NOMO-1 (cell line): ENCODE measurements around the gene GPR158.
A peak's percentile ranks its signal among the peaks of the same experiment; 100 is the strongest.
"Not testable (repeated sequence)": the region's sequence is repeated elsewhere in the genome, so short reads cannot be mapped to it uniquely, and the experiment has no call there.

Experiments
- DNase-seq, 2 experiments: peaks; one replicate each; lab custom pipeline; 2025; ENCODE audit not compliant: unreplicated experiment in 2 of 2; lab: John Stamatoyannopoulos, UW

Gene GPR158, protein sequence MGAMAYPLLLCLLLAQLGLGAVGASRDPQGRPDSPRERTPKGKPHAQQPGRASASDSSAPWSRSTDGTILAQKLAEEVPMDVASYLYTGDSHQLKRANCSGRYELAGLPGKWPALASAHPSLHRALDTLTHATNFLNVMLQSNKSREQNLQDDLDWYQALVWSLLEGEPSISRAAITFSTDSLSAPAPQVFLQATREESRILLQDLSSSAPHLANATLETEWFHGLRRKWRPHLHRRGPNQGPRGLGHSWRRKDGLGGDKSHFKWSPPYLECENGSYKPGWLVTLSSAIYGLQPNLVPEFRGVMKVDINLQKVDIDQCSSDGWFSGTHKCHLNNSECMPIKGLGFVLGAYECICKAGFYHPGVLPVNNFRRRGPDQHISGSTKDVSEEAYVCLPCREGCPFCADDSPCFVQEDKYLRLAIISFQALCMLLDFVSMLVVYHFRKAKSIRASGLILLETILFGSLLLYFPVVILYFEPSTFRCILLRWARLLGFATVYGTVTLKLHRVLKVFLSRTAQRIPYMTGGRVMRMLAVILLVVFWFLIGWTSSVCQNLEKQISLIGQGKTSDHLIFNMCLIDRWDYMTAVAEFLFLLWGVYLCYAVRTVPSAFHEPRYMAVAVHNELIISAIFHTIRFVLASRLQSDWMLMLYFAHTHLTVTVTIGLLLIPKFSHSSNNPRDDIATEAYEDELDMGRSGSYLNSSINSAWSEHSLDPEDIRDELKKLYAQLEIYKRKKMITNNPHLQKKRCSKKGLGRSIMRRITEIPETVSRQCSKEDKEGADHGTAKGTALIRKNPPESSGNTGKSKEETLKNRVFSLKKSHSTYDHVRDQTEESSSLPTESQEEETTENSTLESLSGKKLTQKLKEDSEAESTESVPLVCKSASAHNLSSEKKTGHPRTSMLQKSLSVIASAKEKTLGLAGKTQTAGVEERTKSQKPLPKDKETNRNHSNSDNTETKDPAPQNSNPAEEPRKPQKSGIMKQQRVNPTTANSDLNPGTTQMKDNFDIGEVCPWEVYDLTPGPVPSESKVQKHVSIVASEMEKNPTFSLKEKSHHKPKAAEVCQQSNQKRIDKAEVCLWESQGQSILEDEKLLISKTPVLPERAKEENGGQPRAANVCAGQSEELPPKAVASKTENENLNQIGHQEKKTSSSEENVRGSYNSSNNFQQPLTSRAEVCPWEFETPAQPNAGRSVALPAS (N-terminal part only)

GRCh38 chr10:25174461-25175230, at the start of gene GPR158:
Gene GPR158 (plus strand): TSS chr10:25175001. CDS start chr10:25175421, 420 bp downstream.
- peak; percentile 55 to 81 for DNase-seq

GRCh38 chr10:25125201-25125611, 49.6 kb upstream of the GPR158 start:
- DNase-seq = no peak

GRCh38 chr10:25129592-25129991, 45.2 kb upstream of the GPR158 start:
- DNase-seq = no peak

DNA sequence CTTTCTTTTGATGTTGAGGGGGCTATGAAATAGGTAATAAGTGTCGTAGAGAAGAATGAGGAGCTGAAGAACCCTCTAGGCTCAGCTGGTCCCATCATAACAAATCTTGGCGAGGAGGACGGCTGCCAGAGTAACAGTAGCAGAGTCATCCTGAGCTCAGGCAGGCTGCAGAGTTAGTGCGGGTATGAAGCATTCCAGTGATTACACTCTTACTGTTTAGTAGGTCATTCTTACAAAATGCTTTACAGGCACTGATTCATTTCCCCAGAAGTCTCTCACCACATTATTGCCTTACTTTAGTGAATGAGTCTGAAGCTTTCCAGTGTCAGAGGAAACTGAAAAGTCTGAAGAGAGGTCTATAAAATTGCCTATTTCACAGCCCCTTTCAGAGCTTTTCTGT, 43.9 kb upstream of the GPR158 start:
- DNase-seq = no peak

DNA sequence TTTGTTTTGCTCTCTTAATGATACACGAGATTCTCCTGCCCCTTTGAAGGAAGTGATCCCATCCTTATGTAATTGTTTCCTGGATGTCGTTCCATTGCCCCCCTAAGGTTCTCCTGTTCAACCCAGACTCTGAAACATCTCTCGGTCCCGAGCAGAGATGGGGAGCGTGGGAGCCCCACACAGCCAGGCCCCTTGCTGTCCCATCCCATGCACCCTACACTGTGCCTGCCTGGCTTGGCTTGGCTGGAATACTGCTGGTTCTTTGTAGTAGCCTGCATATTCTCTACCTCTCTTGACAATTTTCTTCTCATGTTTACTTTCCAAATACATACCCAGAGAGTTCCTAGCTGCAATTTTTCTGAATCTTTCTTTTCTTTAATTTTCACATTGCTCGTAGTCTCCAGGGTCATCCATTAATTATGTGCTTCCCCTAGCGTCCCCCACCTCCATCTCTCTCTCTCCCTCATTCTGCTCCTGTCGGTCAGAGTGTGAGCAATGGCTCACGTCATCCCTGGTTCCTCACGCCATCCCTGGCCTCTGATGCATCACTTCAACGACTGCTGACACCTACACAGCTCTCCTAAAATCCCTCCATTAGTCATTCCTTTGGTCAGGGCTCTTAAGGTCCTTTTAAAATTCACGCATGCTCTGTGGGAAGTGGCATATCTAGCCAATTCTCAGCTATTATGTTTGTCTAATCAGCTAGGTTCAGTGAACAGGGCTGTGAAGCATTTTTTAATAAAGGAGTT, 32.5 kb upstream of the GPR158 start:
- DNase-seq = no peak

DNA sequence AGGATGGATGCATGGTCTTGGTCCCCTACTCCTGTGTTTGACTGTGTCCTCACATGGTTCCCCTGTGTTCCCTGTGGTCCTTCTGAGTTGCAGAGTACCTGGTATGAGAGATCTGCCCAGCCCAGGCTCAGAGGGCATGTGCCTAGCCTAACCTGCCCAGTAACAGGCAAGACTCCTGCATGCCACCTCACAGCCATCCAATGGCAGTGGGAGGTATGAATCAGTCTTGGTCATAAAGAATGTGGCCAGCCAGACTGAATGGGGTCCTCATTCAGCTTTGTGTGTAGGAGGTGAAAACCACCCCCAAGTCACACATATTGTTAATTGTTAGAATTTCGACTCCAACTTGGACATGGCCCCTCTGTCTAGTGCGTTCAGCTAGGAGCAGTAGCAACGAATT, 17.2 kb upstream of the GPR158 start:
- DNase-seq = no peak

DNA sequence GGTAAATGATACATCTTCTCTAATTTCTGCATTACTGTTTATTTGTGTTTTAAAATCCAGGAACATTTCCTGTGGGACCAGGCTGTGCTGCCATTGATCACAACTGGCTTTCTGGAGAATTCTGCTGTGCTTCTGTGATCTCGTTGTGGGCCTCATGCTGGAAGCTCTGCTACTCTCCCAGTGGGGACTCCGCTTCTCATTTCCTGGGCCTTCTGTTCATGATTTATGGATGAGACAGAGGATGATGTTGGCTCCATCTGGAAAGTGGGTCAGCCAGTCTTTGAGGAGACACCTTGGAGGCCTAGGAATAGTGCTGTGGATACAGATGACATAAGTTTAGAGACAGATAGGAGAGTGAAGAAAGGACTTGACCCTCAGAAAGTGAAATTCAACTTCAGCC, 15.2 kb upstream of the GPR158 start:
- no peak for DNase-seq

- DNase-seq = no peak
Observed at GRCh38 chr10:25162391-25162790, 12.4 kb upstream of the GPR158 start.

GRCh38 chr10:25163464-25163863, 11.3 kb upstream of the GPR158 start:
- DNase-seq = not testable (repeated sequence)

GRCh38 chr10:25169740-25170139, 5.1 kb upstream of the GPR158 start:
- no peak for DNase-seq

GRCh38 chr10:25170627-25171026, 4.2 kb upstream of the GPR158 start:
- DNase-seq = no peak

GRCh38 chr10:25175527-25176420, 973 bp downstream of the GPR158 start:
- DNase-seq = no peak

DNA sequence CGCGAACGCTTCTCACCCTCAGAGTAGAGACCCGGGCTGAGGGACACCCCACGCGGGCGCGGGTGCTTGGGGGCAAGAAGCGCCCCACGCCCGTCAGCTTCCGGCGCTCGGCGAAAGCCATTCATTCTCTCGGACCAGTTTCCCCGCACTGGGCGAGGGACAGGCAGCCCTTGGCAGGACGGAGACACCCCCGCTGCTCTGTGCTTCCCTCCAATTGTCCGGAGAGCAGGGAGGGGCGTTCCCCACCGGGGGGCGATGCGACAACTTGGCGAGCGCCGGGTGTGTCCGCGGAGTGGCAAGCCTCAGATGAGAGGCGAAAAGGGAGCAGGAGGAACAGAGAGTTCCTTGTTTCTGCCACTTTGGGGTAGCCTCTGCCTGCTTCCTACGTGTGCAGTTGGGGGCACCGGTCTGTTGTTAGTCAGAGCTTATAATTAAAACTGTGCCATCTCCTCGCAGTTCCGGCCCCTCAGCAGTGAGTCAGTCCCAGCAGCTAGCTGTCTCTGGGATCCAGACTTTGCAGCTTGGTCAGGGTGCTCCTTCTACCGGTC, 1.7 kb downstream of the GPR158 start:
- DNase-seq = no peak

- no peak for DNase-seq
Observed at GRCh38 chr10:25177093-25177753, 2.4 kb downstream of the GPR158 start.

DNA sequence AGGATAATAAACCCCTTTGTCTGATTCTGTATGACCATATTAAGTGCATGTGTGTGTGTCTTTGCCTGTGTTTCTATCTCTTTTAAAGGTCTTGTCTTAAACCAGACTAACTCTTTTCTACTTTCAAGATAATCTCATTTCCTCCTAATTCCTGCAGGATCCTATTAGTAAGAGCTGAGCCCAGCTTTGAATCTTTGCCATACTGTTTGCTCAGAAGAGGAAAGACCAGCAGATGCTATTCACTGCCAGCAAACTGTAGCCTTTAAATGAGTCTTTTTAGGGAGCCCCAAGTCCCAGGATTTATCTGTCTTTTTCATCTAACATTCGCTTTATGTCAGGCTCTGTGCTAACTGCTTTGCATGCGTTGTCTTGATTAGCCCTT, 2.9 kb downstream of the GPR158 start:
- DNase-seq = no peak

DNA sequence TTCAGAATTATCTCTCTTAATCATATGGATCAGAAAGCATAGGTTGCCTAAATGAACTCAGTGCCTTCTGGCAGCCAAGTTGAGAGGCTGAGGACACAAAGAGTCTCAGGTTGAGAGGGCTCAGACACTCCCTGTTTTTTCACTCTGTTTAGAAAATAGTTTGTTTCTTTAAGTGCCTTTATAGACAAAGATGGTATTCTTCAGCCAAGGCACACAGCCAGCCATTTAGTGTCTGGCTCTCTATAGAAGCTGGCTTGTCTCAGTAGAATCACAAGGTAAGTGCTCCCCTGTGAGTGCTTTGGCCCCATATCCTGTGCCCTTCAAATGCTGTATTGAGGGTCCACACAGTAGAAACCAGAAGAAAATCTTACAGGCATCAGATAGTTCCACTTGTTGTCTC, 3.6 kb downstream of the GPR158 start:
- no peak for DNase-seq

GRCh38 chr10:25180801-25181200, 6.0 kb downstream of the GPR158 start:
- DNase-seq = no peak

- DNase-seq = no peak
Observed at GRCh38 chr10:25182636-25183035, 7.8 kb downstream of the GPR158 start.
